HG02678 (cell line): ENCODE results near the gene FITM2.
"Not testable (repeated sequence)": the region's sequence is repeated elsewhere in the genome, so short reads cannot be mapped to it uniquely, and the experiment has no call there.

Experiments used
- ATAC-seq: cut with Tn5 transposase; IDR thresholded peaks from one replicate; pipeline ENCODE4 v1.9.1; 2021; ENCODE audit warnings: mild to moderate bottlenecking, moderate library complexity; ENCODE audit not compliant: unreplicated experiment

The FITM2 gene

GRCh38 chr20:44334306-44334705, 23.3 kb upstream of the FITM2 start:
- ATAC-seq, result no peak

GRCh38 chr20:44331201-44331600, 20.2 kb upstream of the FITM2 start:
- no peak for ATAC-seq

- ATAC-seq, result no peak
Measured at GRCh38 chr20:44328428-44328827, 17.4 kb upstream of the FITM2 start.

- not testable (repeated sequence) for ATAC-seq
Measured at GRCh38 chr20:44327748-44328147, 16.7 kb upstream of the FITM2 start.

- ATAC-seq, result no peak
Measured at GRCh38 chr20:44326391-44327159, 15.6 kb upstream of the FITM2 start.

- no peak for ATAC-seq
Measured at GRCh38 chr20:44324343-44324742, 13.3 kb upstream of the FITM2 start.

- ATAC-seq, result no peak
Measured at GRCh38 chr20:44319839-44320422, 8.9 kb upstream of the FITM2 start.

- no peak for ATAC-seq
Measured at GRCh38 chr20:44314870-44315269, 3.9 kb upstream of the FITM2 start.

GRCh38 chr20:44309763-44310663, 989 bp downstream of the FITM2 start:
- ATAC-seq, result no peak

GRCh38 chr20:44306927-44307326, 4.1 kb downstream of the FITM2 start:
- no peak for ATAC-seq

GRCh38 chr20:44304383-44304782, 6.6 kb downstream of the FITM2 start:
- no peak for ATAC-seq

- no peak for ATAC-seq
Measured at GRCh38 chr20:44302736-44303135, 8.3 kb downstream of the FITM2 start.

GRCh38 chr20:44302026-44302669, 8.9 kb downstream of the FITM2 start:
- ATAC-seq, result no peak

GRCh38 chr20:44301285-44301684, 9.7 kb downstream of the FITM2 start:
- ATAC-seq, result no peak

- ATAC-seq, result not testable (repeated sequence)
Measured at GRCh38 chr20:44299011-44299535, 11.9 kb downstream of the FITM2 start.

GRCh38 chr20:44297721-44298120, 13.3 kb downstream of the FITM2 start:
- ATAC-seq, result no peak

GRCh38 chr20:44296011-44296410, 15.0 kb downstream of the FITM2 start:
- no peak for ATAC-seq

GRCh38 chr20:44291754-44292153, 19.2 kb downstream of the FITM2 start:
- no peak for ATAC-seq

GRCh38 chr20:44288252-44288651, 22.8 kb downstream of the FITM2 start:
- ATAC-seq, result no peak

- no peak for ATAC-seq
Measured at GRCh38 chr20:44287272-44288097, 23.5 kb downstream of the FITM2 start.
